NCI-H2029 (cell line): ENCODE results near the gene OTOGL.
"Not testable (repeated sequence)": the region's sequence is repeated elsewhere in the genome, so short reads cannot be mapped to it uniquely, and the experiment has no call there.

ENCODE experiments used
- DNase-seq: peaks from one replicate; lab custom pipeline; 2025; lab: John Stamatoyannopoulos, UW

The OTOGL gene

DNA sequence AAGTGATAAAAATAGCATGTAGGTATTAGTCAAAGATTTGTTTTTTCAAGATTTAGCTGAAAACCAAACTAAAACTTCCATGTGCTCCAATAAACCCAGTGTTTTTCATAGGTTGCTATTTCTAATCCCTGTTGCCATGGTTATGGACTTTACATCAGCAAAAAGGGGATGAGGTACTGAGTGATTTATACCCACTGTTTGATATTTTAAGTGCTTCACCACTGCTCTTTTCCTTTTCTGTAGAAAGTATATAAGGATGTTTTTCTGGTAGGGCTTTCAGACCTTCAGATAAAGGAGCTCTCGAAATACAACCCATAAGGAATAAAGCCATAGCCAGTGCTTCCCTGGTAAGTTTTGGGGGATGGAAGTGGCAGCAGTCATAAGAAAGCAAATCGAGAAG lies at the start of gene OTOGL:
TSS of gene OTOGL (plus strand) at position 279 of the 400 bp plus-strand sequence. CDS start 109,895 bp downstream, outside the sequence.
- no peak for DNase-seq

DNA sequence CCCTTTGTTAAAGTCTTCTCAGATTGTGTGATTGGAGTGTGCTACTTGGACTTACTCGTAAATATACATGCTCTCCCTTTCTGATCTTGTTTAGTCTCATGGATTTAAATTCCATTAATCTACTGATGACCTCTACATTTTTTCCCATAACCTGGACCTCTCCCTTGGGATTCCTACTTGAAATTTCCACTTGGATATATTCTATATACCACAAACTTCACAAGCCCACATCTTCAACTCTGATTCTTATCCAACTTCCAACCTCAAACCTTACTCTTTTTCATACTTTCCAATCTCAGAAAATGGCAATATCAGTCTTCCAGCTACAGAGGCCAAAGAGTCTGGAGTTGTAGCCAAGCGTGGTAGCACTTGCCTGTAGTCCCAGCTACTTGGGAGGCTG lies 49.1 kb upstream of the OTOGL start:
- no peak for DNase-seq

GRCh38 chr12:80053051-80053790 lies 46.1 kb upstream of the OTOGL start:
- DNase-seq: no peak

DNA sequence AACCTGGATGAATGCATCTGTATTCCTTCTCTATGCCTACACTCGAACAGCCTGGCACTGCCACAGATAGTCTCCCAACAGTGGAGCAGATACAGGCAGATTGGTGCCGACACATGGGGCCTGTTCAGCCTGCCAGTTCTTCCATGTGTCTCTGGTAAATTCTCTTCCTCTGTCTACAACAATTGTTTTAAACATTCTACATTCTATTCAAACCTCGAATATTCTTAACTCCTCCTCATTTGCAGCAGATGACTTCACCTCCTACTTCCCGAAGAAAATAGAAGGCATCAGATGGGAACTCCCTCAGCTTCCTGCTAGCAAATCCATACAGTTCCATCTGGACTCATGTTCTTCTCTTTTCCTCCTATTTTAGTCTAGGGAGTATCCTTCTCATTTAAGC lies 43.1 kb upstream of the OTOGL start:
- no peak for DNase-seq

GRCh38 chr12:80056845-80057244 lies 42.5 kb upstream of the OTOGL start:
- DNase-seq: peak; percentile 57

- DNase-seq: no peak
These were observed 40.8 kb upstream of the OTOGL start for GRCh38 chr12:80058586-80058985.

DNA sequence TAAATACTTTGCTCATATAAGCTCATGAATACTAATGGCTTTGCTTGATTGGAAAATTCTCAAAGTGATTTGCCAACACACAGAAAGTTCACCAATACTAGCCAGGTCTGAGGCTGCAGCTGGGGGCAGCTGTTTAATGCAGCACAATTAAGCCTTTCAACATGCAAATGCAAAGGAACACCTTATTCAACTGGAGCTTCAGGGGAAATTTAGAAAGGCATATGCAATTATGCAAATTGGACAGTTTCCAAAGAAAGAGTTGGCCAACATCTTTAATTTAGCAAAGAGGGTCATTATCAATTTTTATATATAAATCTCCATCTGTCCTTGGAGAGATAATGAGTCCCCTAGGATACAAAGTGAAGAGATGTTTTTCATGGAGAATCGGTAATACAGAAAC lies 40.2 kb upstream of the OTOGL start:
- no peak for DNase-seq

- DNase-seq: no peak
These were observed 39.5 kb upstream of the OTOGL start for GRCh38 chr12:80059875-80060274.

DNA sequence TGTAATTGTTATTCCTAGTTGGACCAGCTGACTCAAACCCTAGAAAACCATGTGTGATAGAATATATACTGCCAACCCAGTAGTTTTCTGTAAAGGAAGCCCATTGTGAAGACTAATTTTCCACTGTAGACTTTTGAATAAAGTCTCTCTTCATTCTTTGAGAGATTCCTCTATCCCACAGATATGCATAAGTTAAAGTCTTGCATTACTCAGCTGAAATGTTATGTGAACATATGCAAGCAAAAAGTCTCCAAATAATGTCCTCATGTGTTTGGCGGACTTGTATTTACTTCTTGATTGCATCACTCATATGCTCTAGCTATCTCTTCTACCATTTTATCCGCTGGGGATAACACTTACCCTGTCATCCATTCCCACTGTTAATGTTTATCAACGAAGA lies 35.1 kb upstream of the OTOGL start:
- no peak for DNase-seq

GRCh38 chr12:80064951-80065350 lies 34.4 kb upstream of the OTOGL start:
- DNase-seq: no peak

DNA sequence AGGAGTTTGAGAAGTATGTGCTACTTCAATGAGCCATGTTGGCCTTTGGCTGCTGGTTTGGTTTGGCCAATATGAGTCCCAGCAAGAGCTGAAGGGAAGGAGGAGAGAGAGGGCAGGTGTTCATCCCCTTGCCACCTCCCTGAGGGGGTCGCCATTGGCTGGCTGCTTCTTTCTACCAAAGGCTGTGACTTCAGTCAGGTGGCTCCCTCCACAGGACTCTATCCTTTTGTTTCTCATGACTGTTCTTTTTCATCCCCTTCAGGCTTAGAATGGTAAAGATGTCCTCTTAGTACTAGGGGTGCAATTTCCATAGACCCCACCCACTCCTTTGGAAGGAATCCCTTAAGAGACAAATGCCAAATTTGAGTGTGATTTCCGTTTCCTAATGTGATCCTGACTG lies 31.2 kb upstream of the OTOGL start:
- DNase-seq: no peak

GRCh38 chr12:80083892-80084614 lies 15.3 kb upstream of the OTOGL start:
- not testable (repeated sequence) for DNase-seq

DNA sequence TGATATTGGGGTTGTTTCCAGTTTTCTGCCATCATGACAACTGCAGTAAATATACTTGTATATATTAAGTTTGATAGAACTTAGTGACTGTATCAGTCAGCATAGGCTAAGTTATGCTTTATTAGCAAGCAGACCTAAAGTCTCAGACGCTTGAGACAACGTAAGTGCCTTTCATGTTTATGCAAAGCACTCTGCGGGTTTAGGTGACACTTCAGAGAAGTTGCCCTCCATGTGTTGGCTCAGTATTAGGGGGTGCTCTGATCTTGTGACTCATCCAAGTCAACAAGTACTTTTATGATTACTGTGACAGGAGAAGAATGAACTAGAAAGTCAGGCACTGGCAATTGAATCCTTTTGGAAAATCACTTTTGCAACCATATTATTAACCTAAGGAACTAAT lies 13.3 kb upstream of the OTOGL start:
- DNase-seq: no peak

- no peak for DNase-seq
These were observed 11.7 kb upstream of the OTOGL start for GRCh38 chr12:80087486-80088213.

GRCh38 chr12:80100591-80100990 lies 1.3 kb downstream of the OTOGL start:
- DNase-seq: no peak

- peak; percentile 42 for DNase-seq
These were observed 1.8 kb downstream of the OTOGL start for GRCh38 chr12:80101126-80101525.

GRCh38 chr12:80107221-80107620 lies 7.9 kb downstream of the OTOGL start:
- no peak for DNase-seq

DNA sequence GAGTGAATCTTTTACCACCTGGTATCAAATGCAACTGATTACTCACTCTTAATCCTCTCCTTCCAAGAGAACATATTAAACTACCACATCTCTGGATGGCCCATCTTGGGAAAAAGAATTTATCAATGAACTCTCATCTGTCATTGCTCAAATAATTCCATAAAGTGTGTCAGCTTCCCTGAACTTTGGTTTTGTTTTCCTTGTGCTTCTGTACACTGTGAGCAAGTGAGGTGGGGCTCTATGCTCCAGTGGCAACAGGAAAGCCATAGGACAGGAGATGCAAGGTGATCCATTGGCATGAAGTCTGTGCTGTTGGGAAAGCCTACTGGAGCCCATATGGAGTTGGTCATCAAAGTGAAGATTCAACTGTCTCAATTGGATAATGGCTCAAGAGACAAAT lies 17.4 kb downstream of the OTOGL start:
- DNase-seq: no peak

DNA sequence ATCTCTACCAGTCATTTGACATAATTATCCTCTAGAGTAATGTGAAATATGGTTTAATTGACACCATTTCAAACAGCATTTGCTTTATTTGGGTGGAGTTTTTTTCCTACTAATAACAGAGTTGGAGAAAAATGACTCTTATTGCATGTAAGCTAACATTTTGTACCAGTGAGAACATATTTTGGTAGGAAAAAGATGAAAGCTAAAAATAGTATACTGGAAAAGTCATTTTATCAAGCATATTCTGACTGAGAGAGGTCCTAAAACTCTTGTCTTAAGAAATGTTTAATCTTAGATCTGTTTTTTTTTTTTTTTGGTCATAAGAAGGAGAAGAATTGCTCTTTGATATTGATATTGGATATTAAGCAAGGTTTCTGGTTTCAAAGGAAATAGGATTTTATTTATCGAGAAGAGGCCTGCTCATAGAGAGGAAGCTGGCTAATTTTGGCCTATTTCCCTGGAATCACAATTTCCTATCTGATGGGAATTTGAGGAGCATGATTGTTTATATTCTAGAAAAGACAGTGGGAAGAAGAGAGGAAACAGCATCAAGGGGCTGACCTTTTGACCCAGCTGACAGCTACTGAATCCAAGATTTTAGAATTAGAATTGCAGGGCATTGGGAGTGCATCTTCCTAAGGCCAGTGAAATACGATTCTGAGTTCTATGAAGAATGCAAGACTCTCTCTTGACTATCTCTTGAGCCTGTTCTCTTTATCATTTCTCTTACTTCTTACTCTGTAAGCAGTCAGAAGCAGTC lies 19.4 kb downstream of the OTOGL start:
- no peak for DNase-seq

- DNase-seq: no peak
These were observed 21.7 kb downstream of the OTOGL start for GRCh38 chr12:80120994-80121393.

DNA sequence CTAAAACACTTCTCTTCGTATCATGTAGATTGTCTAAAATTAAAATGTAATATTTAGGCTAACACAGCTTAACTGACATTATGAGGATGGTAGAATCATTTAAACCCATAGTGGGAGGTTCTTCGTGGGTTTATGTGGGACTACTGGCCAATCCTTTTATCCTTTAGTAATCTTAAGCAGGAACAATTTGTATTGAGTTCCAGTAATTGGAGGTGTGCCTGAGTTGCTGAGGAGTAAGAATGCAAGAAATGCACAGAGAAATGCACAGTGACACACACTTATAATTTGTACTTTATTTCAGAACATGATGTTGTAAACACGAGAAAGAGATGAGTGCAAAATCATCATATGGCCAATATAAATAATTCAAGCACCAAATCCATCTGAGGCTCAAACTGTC lies 22.3 kb downstream of the OTOGL start:
- DNase-seq: no peak

DNA sequence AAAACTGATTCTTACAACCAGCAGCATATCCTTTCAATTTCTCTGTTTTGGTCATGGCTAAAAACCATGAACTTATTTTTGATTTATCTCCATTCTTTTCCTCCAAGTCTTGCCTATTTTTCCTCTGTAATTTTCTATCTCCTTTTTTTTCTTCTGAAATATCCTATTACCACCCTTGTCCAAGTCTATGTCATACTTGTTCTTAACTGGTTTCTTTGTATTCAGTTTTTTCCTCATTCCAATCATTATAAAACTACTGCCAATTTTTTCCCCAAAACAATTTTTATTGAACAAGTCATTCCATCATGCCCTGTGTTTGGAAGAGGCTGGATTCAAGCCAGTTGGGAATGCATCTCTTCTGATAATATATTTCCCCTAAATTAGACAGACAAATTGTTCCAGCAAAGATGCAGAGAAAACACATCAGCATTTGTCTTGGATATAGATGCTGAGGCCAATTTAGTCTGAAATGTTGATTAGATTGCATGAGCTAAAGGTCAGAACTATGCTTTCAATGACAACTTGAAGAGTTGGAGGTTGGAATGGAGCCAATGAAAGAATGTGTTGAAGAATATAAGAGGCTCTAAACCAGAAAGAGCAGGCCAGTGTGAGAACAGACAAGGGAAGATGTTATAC lies 30.7 kb downstream of the OTOGL start:
- DNase-seq: no peak
